GM23338 (cell line): Measurements from ENCODE around the gene PIP5K1A. TPM values are rescaled to one million over a fixed set of nuclear protein-coding genes. Genes with fewer than 3 reads are reported as not detected.

ENCODE experiments used
- ATAC-seq: fragments of 200-7000 bp; cut with Tn5 transposase; 3 replicates; pipeline ENCODE4 v1.9.1; 2020
- DNase-seq: peaks from one replicate; pipeline ENCODE4 v3.0.0-alpha.2; 2015; ENCODE audit warnings: low spot score
- H2AFZ ChIP-seq: fragments of 200-600 bp; sonication (generic); 2 replicates; pipeline ENCODE4 v1.8.0; 2016; ENCODE audit warnings: antibody characterized with exemption, mild to moderate bottlenecking, moderate library complexity
- H3F3A ChIP-seq: fragments of 200-600 bp; sonication (generic); replicated peaks from 2 replicates; pipeline ENCODE4 v1.8.0; 2017; ENCODE audit warnings: antibody characterized with exemption, mixed run types, low read depth
- H3K27ac ChIP-seq: fragments of 200-600 bp; sonication (generic); 2 replicates; pipeline ENCODE4 v1.6.1; 2016; ENCODE audit warnings: low read depth
- H3K27me3 ChIP-seq: fragments of 200-600 bp; sonication (generic); 2 replicates; pipeline ENCODE4 v1.8.0; 2016; ENCODE audit warnings: mild to moderate bottlenecking, mixed run types, moderate library complexity; ENCODE audit not compliant: insufficient read depth
- H3K36me3 ChIP-seq: fragments of 200-600 bp; sonication (generic); 2 replicates; pipeline ENCODE4 v1.8.0; 2016; ENCODE audit warnings: mild to moderate bottlenecking; ENCODE audit not compliant: insufficient read depth
- H3K4me1 ChIP-seq: fragments of 200-600 bp; sonication (generic); 2 replicates; pipeline ENCODE4 v1.8.0; 2016; ENCODE audit warnings: mild to moderate bottlenecking, moderate library complexity; ENCODE audit not compliant: insufficient read depth
- H3K4me2 ChIP-seq: fragments of 200-600 bp; sonication (generic); 2 replicates; pipeline ENCODE4 v1.7.1; 2017; ENCODE audit warnings: mixed run types
- H3K4me3 ChIP-seq: fragments of 200-600 bp; sonication (generic); 2 replicates; pipeline ENCODE4 v1.6.1; 2016; ENCODE audit warnings: mixed run types
- H3K79me2 ChIP-seq: fragments of 200-600 bp; sonication (generic); replicated peaks from 2 replicates; pipeline ENCODE4 v1.8.0; 2017; ENCODE audit warnings: mild to moderate bottlenecking; ENCODE audit not compliant: insufficient read depth
- H3K9me2 ChIP-seq: fragments of 200-600 bp; sonication (generic); 2 replicates; pipeline ENCODE4 v1.8.0; 2017; ENCODE audit not compliant: insufficient read depth
- H4K20me1 ChIP-seq: fragments of 200-600 bp; sonication (generic); replicated peaks from 2 replicates; pipeline ENCODE4 v1.8.0; 2017; ENCODE audit warnings: mild to moderate bottlenecking; ENCODE audit not compliant: insufficient read depth
- H3K27ac Mint-ChIP-seq: 2 replicates; pipeline ENCODE4 v1.8.0; 2020; ENCODE audit warnings: inconsistent platforms, mild to moderate bottlenecking, moderate library complexity, mixed read lengths
- H3K27me3 Mint-ChIP-seq: 3 replicates; pipeline ENCODE4 v1.8.0; 2022; ENCODE audit warnings: low read depth, mild to moderate bottlenecking, moderate library complexity, mixed read lengths, inconsistent platforms; ENCODE audit not compliant: insufficient read depth, poor library complexity
- H3K36me3 Mint-ChIP-seq: 3 replicates; pipeline ENCODE4 v1.8.0; 2021; ENCODE audit warnings: low read depth, mild to moderate bottlenecking, inconsistent platforms, moderate library complexity, mixed read lengths
- H3K4me1 Mint-ChIP-seq: 3 replicates; pipeline ENCODE4 v1.8.0; 2020; ENCODE audit warnings: mild to moderate bottlenecking, inconsistent platforms, mixed read lengths
- H3K4me3 Mint-ChIP-seq: 3 replicates; pipeline ENCODE4 v1.8.0; 2021; ENCODE audit warnings: moderate library complexity, mild to moderate bottlenecking, inconsistent platforms, mixed read lengths
- H3K9me3 Mint-ChIP-seq: 3 replicates; pipeline ENCODE4 v1.8.0; 2020; ENCODE audit warnings: moderate library complexity, mild to moderate bottlenecking, inconsistent platforms, mixed read lengths
- CREB1 ChIP-seq: fragments of 250-450 bp; sonication (Bioruptor Pico); IDR thresholded peaks from 2 replicates; pipeline ENCODE4 v1.5.0; 2020; ENCODE audit warnings: low read depth, mild to moderate bottlenecking, moderate library complexity
- CTCF ChIP-seq, 2 experiments: fragments of 200-600 bp in 1 of 2; sonication (generic) in 1 of 2; conservative IDR thresholded peaks; 2 replicates each; pipeline versions ENCODE4 v1.5.1 to v1.6.1; 2016 to 2017; ENCODE audit warnings: antibody characterized with exemption in 2 of 2, low read depth in 2 of 2, mild to moderate bottlenecking in 2 of 2, moderate library complexity in 1 of 2
- ETS1 ChIP-seq: IDR thresholded peaks from 2 replicates; pipeline ENCODE4 v1.6.1; 2016; ENCODE audit warnings: antibody characterized with exemption
- EZH2 ChIP-seq: fragments of 200-600 bp; sonication (generic); IDR thresholded peaks from one replicate; pipeline ENCODE4 v1.8.0; 2017; ENCODE audit warnings: antibody characterized with exemption, mild to moderate bottlenecking, low read depth; ENCODE audit not compliant: unreplicated experiment
- EZH2phosphoT487 ChIP-seq: fragments of 200-600 bp; sonication (generic); IDR thresholded peaks from one replicate; pipeline ENCODE4 v1.8.1; 2018; ENCODE audit warnings: antibody characterized with exemption; ENCODE audit not compliant: unreplicated experiment
- JUNB ChIP-seq: IDR thresholded peaks from one replicate; pipeline ENCODE4 v1.6.1; 2016; ENCODE audit warnings: antibody characterized with exemption; ENCODE audit not compliant: unreplicated experiment
- NANOG ChIP-seq: IDR thresholded peaks from 2 replicates; pipeline ENCODE4 v1.6.1; 2016; ENCODE audit warnings: antibody characterized with exemption, borderline replicate concordance
- POLR2AphosphoS5 ChIP-seq: IDR thresholded peaks from 2 replicates; pipeline ENCODE4 v1.6.1; 2016; ENCODE audit warnings: antibody characterized with exemption, low read depth
- REST ChIP-seq: IDR thresholded peaks from one replicate; pipeline ENCODE4 v1.6.1; 2018; ENCODE audit warnings: antibody characterized with exemption; ENCODE audit not compliant: unreplicated experiment
- STAT1 ChIP-seq: IDR thresholded peaks from one replicate; pipeline ENCODE4 v1.6.1; 2016; ENCODE audit warnings: antibody characterized with exemption; ENCODE audit not compliant: unreplicated experiment
- ZNF114 ChIP-seq: fragments of 250-450 bp; sonication (Bioruptor Pico); IDR thresholded peaks from 2 replicates; pipeline ENCODE4 v1.5.0; 2020; ENCODE audit warnings: mild to moderate bottlenecking, moderate library complexity
- ZNF331 ChIP-seq: fragments of 250-450 bp; sonication (Bioruptor Pico); IDR thresholded peaks from 2 replicates; pipeline ENCODE4 v1.5.0; 2020; ENCODE audit warnings: low read depth, mild to moderate bottlenecking, moderate library complexity
- polyA plus RNA-seq: library from polyadenylated mRNA; unstranded; fragments of >200 nt; fragmentation: Nextera tagmentation; extraction: Ambion mirVana; gene quantifications from 2 replicates; pipeline ENCODE4 v1.2.1, GENCODE V29; 2016
- total RNA-seq: library from RNA; depleted of rRNA; stranded (reverse); fragments of >200 nt; shearing (Covaris generic); gene quantifications from 2 replicates; pipeline ENCODE4 v1.2.3, GENCODE V29; 2014

The PIP5K1A gene
- total and polyA plus RNA-seq, 2 experiments from 2014 or later = 23.2 to 63.3 TPM

DNA sequence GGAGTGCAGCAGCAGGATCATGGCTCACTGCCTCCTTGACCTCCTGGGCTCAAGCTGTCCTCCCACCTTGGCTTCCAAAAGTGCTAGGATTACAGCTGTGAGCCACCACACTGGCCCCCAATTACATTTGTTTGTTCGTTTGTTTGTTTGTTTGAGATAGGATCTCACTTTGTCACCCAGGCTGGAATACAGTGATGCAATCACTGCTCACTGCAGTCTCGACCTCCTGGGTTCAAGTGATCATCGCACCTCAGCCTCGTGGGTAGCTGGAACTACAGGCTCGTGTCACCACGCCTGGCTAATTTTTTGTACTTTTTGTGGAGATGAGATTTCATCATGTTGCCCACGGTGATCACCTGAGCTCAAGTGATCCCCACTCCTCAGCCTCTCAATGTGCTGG, 6.3 kb upstream of the PIP5K1A start:
- no peaks in the 10 kb centered on the region for H3K27me3 ChIP-seq
- DNase-seq (no peak), ATAC-seq (no peak)
- Mint-ChIP-seq H3K27ac (no peak overlapping the region), H3K4me3 (no peak overlapping the region), H3K9me3 (no peaks in the 10 kb centered on the region), H3K27me3 (peaks cover 7% of the 10 kb centered on the region), H3K4me1 (peaks cover 12% of the 10 kb centered on the region; the same call in 2 of the 3 replicates), H3K36me3 (no peaks in the 10 kb centered on the region; the same call in 1 of the 3 replicates)
- H4K20me1 ChIP-seq = no peaks in the 10 kb centered on the region; the same call in 1 of the 2 replicates
- H2AFZ ChIP-seq = no peak overlapping the region
- peaks cover 3% of the 10 kb centered on the region; the same call in 1 of the 2 replicates for H3K4me1 ChIP-seq
- no peaks in the 10 kb centered on the region for H3K9me2 ChIP-seq
- H3K4me3 ChIP-seq = no peak overlapping the region
- no peak for TF ChIP-seq ETS1
- TF ChIP-seq ZNF331 (CRISPR knock-in tag) = no peak
- no peak for TF ChIP-seq ZNF114 (CRISPR knock-in tag)
- TF ChIP-seq EZH2 = no peak
- no peak overlapping the region for H3K27ac ChIP-seq
- H3K36me3 ChIP-seq = no peaks in the 10 kb centered on the region
- no peak overlapping the region for H3K4me2 ChIP-seq
- 0 out of 2 replicates have a peak, but pooled peaks cover 9% of the 10 kb centered on the region for H3F3A ChIP-seq
- H3K79me2 ChIP-seq = peaks cover 28% of the 10 kb centered on the region

GRCh38 chr1:151193304-151193703, 5.0 kb upstream of the PIP5K1A start:
- Mint-ChIP-seq H3K9me3 (no peaks in the 10 kb centered on the region), H3K4me1 (peaks cover 15% of the 10 kb centered on the region; the same call in 2 of the 3 replicates), H3K36me3 (no peaks in the 10 kb centered on the region; the same call in 2 of the 3 replicates), H3K27ac (no peak overlapping the region), H3K27me3 (peaks cover 10% of the 10 kb centered on the region), H3K4me3 (no peak overlapping the region)
- Histone ChIP-seq H3K79me2 (peaks cover 16% of the 10 kb centered on the region), H3K9me2 (no peaks in the 10 kb centered on the region), H3K36me3 (no peaks in the 10 kb centered on the region), H3K4me3 (no peak overlapping the region), H3F3A (0 out of 2 replicates have a peak, but pooled peaks cover 16% of the 10 kb centered on the region), H3K27me3 (no peaks in the 10 kb centered on the region), H4K20me1 (no peaks in the 10 kb centered on the region), H3K4me2 (no peak overlapping the region), H2AFZ (no peak overlapping the region), H3K27ac (no peak overlapping the region), H3K4me1 (peaks cover 9% of the 10 kb centered on the region)
- ATAC-seq (no peak), DNase-seq (no peak)
- TF ChIP-seq REST (no peak), NANOG (no peak), ZNF331 (CRISPR knock-in tag) (no peak), CTCF (conservative IDR thresholded peaks at IDR 0.05; ENCODE audit: low read depth in 2 of 2) (no peak), EZH2 (no peak), JUNB (no peak), CREB1 (CRISPR knock-in tag) (no peak), ETS1 (no peak), POLR2AphosphoS5 (no peak), ZNF114 (CRISPR knock-in tag) (no peak), EZH2phosphoT487 (no peak), STAT1 (no peak)
